HG03025 (cell line): ENCODE measurements around the gene ATAD2B.

ENCODE experiments used
- ATAC-seq: cut with Tn5 transposase; IDR thresholded peaks from one replicate; pipeline ENCODE4 v1.9.1; 2021; ENCODE audit warnings: mild to moderate bottlenecking, moderate library complexity; ENCODE audit not compliant: unreplicated experiment, low FRiP score

Gene ATAD2B

DNA sequence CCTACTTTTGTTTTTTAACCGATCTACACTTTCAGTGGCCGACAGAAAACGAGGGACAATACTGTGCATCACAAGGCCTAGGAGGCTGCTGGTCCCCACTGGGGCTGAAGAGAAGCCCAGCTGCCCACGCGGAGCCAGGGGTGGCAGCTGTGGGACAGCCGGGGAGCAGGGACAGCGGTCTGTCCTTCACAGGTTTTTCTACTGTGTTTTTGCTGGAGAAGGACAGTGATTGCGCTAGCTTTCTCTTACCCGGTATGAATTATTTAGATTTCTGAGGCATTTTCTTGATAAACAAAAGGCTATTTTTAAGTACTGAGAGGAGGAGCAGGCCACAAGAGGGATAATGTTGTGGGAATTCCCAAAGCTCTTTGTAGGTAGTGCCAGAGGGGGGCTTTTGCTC is 219.8 kb downstream of the ATAD2B start:
- no peak for ATAC-seq

- no peak for ATAC-seq
These were observed 220.3 kb downstream of the ATAD2B start for GRCh38 chr2:23706613-23707078.

GRCh38 chr2:23705771-23706612 is 220.9 kb downstream of the ATAD2B start:
- ATAC-seq, result no peak

- ATAC-seq, result no peak
These were observed 223.1 kb downstream of the ATAD2B start for GRCh38 chr2:23703583-23704385.

DNA sequence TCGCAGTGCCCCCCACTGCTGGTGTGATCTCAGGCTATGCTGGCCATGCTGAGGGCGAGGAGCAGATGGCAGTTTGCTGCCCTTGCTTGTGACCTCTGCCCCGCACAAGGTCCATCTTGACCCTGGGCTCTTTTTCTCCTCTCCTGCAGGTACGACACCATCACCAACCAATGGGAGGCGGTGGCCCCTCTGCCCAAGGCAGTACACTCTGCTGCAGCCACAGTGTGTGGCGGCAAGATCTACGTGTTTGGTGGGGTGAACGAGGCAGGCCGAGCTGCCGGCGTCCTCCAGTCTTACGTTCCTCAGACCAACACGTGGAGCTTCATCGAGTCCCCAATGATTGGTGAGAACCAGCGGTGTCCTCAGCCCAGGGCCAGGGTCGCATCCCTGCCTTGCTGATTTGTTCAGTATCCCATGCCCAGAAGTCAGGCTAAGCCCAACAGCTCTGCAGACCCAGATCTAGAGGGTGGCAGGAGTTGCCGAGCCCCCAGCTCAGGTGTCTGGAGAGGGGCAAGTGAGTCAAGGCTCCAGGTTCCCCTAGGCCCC is 223.8 kb downstream of the ATAD2B start:
- ATAC-seq, result no peak

- no peak for ATAC-seq
These were observed 226.3 kb downstream of the ATAD2B start for GRCh38 chr2:23700627-23701026.

DNA sequence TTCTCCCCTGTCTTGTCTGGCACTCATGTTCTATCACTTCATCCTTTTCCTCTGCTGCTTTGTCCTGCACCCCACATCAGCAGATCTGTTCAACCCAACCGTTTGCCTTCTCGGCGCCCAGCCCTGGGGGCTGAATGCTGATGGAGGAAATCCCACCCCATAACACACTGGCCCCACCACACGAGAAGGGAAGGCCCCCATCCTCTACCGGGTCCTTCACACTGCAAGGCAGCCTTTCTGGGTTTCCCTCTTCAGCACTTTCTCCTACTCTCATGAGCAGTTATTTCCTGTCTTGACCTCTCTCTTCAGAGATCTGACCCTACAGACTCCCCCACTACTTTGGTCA is 227.4 kb downstream of the ATAD2B start:
- no peak for ATAC-seq

GRCh38 chr2:23698721-23699579 is 228.0 kb downstream of the ATAD2B start:
- ATAC-seq, result no peak
